Ishikawa (cell line): ENCODE measurements around the gene KDSR.

Source experiments
- CEBPB ChIP-seq: IDR thresholded peaks from 2 replicates; pipeline ENCODE4 v1.6.1; 2012
- CREB1 ChIP-seq: IDR thresholded peaks from 2 replicates; pipeline ENCODE4 v1.6.1; 2012; ENCODE audit warnings: low read depth
- EGR1 ChIP-seq: IDR thresholded peaks from 2 replicates; pipeline ENCODE4 v1.6.1; 2012
- EP300 ChIP-seq: IDR thresholded peaks from 2 replicates; pipeline ENCODE4 v1.6.1; 2012; ENCODE audit warnings: borderline replicate concordance
- FOXM1 ChIP-seq: IDR thresholded peaks from 2 replicates; pipeline ENCODE4 v1.6.1; 2012; ENCODE audit warnings: low read depth, borderline replicate concordance
- NFIC ChIP-seq: IDR thresholded peaks from 2 replicates; pipeline ENCODE4 v1.6.1; 2012
- RAD21 ChIP-seq: IDR thresholded peaks from 2 replicates; pipeline ENCODE4 v1.6.1; 2012; ENCODE audit warnings: low read depth
- TAF1 ChIP-seq: IDR thresholded peaks from 2 replicates; pipeline ENCODE4 v1.6.1; 2012; ENCODE audit warnings: low read depth, mild to moderate bottlenecking
- TCF12 ChIP-seq: IDR thresholded peaks from 2 replicates; pipeline ENCODE4 v1.6.1; 2012; ENCODE audit warnings: low read depth
- TEAD4 ChIP-seq: IDR thresholded peaks from 2 replicates; pipeline ENCODE4 v1.6.1; 2012
- YY1 ChIP-seq: IDR thresholded peaks from 2 replicates; pipeline ENCODE4 v1.6.1; 2012; ENCODE audit warnings: low read depth
- ZBTB7A ChIP-seq: IDR thresholded peaks from 2 replicates; pipeline ENCODE4 v1.6.1; 2012; ENCODE audit warnings: low read depth
- TF ChIP-seq, protein P1 (sequence below): IDR thresholded peaks from 2 replicates; pipeline ENCODE4 v1.6.1; 2012; ENCODE audit warnings: low read depth, mild to moderate bottlenecking
- TF ChIP-seq, protein P2 (sequence below): IDR thresholded peaks from 2 replicates; pipeline ENCODE4 v1.6.1; 2012
- TF ChIP-seq, protein P3 (sequence below): IDR thresholded peaks from 2 replicates; pipeline ENCODE4 v1.6.1; 2012

The KDSR gene

DNA sequence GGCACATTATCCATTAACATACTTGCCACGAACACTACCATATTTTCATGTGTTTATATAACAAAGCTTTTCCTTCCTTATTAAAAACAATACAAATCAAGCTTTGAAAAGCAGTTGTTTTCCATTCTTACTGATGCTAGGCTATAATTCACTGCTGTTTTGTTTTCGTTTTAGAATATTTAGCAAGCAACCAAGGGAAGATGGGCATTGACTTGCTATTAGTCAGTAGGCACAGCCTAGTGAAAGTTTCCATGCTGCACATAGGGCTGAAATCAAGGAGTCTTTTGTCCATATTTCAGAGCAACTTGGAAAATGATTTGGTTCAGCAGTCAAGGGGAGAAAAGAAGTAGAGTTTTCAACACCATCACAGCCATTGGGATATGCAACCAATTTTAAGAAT is 78.7 kb downstream of the KDSR start:
- TF ChIP-seq TEAD4 = no peak

DNA sequence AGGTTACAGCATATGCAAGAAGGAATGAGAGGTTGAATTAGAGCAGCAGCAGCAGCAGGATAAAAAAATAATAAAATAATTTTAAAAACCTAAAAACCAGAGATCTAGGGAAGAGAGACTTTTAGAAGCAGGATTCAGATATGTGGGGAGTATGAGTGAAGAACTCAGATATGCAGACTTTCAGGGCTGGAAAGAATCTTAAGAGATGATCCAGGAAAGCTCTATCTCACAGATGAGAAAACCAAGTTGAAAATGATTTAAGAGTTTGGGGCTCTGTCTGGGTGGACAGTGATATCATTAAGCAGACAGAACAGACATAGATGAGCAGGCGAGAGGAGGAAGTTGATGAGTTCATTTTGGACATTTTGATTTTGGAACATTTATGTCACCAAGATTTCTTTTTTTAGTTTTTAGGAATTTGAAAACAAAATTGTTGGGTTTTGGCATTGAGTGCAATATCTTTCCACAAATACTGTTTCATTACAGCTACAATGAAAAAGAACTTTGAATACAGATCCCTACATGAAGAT is 79.2 kb downstream of the KDSR start:
- TF ChIP-seq CEBPB = no peak
- no peak for TF ChIP-seq NFIC
- no peak for TF ChIP-seq CREB1
- TF ChIP-seq EP300 = no peak
- TF ChIP-seq EGR1 = no peak
- TF ChIP-seq, protein P1, sequence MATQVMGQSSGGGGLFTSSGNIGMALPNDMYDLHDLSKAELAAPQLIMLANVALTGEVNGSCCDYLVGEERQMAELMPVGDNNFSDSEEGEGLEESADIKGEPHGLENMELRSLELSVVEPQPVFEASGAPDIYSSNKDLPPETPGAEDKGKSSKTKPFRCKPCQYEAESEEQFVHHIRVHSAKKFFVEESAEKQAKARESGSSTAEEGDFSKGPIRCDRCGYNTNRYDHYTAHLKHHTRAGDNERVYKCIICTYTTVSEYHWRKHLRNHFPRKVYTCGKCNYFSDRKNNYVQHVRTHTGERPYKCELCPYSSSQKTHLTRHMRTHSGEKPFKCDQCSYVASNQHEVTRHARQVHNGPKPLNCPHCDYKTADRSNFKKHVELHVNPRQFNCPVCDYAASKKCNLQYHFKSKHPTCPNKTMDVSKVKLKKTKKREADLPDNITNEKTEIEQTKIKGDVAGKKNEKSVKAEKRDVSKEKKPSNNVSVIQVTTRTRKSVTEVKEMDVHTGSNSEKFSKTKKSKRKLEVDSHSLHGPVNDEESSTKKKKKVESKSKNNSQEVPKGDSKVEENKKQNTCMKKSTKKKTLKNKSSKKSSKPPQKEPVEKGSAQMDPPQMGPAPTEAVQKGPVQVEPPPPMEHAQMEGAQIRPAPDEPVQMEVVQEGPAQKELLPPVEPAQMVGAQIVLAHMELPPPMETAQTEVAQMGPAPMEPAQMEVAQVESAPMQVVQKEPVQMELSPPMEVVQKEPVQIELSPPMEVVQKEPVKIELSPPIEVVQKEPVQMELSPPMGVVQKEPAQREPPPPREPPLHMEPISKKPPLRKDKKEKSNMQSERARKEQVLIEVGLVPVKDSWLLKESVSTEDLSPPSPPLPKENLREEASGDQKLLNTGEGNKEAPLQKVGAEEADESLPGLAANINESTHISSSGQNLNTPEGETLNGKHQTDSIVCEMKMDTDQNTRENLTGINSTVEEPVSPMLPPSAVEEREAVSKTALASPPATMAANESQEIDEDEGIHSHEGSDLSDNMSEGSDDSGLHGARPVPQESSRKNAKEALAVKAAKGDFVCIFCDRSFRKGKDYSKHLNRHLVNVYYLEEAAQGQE = no peak
- TF ChIP-seq TEAD4 = no peak
- TF ChIP-seq TCF12 = no peak
- TF ChIP-seq TAF1 = no peak
- TF ChIP-seq, protein P2, sequence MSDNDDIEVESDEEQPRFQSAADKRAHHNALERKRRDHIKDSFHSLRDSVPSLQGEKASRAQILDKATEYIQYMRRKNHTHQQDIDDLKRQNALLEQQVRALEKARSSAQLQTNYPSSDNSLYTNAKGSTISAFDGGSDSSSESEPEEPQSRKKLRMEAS = no peak
- no peak for TF ChIP-seq FOXM1
- TF ChIP-seq, protein P3, sequence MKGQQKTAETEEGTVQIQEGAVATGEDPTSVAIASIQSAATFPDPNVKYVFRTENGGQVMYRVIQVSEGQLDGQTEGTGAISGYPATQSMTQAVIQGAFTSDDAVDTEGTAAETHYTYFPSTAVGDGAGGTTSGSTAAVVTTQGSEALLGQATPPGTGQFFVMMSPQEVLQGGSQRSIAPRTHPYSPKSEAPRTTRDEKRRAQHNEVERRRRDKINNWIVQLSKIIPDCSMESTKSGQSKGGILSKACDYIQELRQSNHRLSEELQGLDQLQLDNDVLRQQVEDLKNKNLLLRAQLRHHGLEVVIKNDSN = no peak
- no peak for TF ChIP-seq YY1

DNA sequence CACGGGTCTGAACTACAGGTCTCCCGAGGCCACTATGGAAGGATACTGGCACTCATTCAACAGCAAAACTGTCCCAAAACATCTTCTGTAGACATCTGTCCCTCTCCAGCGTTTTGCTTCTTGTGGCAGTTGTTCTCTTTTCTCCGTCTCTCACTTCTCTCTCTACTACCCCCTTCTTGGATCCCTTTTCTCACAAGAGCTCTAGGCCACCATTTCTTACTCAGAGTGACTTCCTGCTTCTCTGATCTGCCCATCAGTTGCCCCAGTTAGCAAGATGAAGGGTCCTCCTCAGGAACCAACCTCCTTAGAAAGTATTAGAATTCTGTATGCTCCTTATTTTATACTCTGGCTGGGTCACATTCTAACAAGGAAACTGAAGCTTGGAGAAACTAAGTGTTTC is 80.1 kb downstream of the KDSR start:
- TF ChIP-seq CEBPB (no peak), ZBTB7A (no peak), CREB1 (no peak), FOXM1 (no peak), NFIC (no peak)
- TF ChIP-seq, protein P3 = no peak
- TF ChIP-seq, protein P1 = no peak

DNA sequence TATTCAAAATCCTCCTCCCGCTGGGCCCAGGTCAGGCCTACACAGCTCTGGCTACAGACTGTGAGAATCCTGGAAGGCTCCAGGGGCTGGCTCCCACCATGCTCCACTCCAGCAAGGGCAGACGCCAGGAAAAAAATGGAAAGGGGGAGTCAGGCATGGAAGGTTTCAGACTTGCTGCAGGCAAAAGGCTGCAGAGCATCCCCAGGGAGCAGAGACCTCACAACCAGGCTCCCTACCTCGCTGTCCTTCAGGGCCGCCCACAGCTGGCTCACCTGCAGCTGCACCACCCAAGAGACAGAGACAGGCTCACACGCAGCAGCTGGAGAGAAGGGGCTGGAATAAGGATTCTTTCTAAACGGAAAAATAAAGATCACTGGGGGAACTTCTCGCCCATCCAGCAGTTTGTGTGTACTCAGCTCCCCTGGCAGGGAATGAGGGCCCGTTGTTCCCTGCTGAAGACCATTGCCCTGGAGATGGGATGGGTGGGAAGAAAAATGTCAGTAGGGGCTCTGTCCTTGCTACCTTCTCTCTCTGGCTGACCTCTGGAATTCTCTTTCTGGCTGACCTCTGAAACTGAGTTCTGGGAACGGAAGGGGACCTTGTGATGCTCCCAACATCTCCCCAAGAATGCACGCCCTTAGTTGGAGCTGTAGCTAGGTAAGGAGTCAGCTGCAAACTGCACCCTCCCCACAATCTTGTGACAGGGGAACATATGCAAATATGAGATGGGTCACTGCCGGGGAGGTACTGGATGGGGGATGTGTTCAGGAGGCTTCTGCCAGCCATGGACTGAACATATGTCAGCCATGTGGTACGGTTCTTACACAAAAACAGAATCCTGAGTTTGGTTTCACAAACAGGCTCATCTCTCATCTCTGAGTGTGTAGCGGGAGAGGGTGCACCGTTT is 81.9 kb downstream of the KDSR start:
- TF ChIP-seq TEAD4 (no peak), RAD21 (no peak), FOXM1 (no peak), ZBTB7A (no peak), TAF1 (no peak), EP300 (no peak), CREB1 (no peak), TCF12 (no peak), EGR1 (no peak), YY1 (no peak), NFIC (no peak), CEBPB (no peak)
- TF ChIP-seq, protein P1 = no peak
- TF ChIP-seq, protein P2 = no peak
- TF ChIP-seq, protein P3 = no peak
